ENCODE measurements around the gene ITSN1.

DNA sequence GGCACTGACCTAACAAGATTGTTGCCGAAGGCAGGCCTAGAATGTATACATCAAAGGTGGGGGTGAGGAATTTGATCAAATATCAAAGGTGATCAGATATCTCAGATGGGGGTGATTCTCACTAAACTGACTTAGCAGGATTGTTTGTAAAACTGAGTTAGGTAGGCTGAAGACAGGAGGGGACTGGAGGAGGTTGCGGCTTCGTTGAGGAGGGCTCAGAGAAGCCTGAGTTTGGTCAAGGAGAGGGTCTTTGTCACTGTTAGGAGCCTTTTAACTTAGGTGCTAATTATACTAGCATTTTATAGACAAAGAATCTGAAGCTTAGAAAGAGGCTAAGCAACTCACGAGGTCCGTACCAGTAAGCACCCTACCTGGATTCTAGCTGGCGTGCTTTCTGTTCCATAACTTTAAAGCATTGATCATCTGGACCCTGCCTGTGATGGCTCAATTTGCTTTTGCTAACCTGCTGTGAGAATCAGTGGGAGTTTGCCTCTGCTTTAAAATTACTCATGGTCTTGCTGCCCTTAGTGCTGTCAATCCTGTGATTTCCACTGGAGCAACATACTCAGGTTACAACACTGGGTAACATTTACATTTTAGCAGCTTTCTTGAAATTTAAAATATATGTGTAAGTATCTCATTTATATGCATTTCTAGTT is 49.8 kb downstream of the ITSN1 start:
- TF ChIP-seq, protein P1, sequence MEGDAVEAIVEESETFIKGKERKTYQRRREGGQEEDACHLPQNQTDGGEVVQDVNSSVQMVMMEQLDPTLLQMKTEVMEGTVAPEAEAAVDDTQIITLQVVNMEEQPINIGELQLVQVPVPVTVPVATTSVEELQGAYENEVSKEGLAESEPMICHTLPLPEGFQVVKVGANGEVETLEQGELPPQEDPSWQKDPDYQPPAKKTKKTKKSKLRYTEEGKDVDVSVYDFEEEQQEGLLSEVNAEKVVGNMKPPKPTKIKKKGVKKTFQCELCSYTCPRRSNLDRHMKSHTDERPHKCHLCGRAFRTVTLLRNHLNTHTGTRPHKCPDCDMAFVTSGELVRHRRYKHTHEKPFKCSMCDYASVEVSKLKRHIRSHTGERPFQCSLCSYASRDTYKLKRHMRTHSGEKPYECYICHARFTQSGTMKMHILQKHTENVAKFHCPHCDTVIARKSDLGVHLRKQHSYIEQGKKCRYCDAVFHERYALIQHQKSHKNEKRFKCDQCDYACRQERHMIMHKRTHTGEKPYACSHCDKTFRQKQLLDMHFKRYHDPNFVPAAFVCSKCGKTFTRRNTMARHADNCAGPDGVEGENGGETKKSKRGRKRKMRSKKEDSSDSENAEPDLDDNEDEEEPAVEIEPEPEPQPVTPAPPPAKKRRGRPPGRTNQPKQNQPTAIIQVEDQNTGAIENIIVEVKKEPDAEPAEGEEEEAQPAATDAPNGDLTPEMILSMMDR (IDR thresholded peaks at IDR 0.05), result no peak
- no peak for TF ChIP-seq POLR2A (IDR thresholded peaks at IDR 0.05)

Data from thyroid gland (tissue), 4 donors.